ENCODE measurements around the gene PMS1. TPM values are rescaled to one million over a fixed set of nuclear protein-coding genes. Genes with fewer than 3 reads are reported as not detected.
"Not testable (repeated sequence)": the region's sequence is repeated elsewhere in the genome, so short reads cannot be mapped to it uniquely, and the experiment has no call there.

Gene PMS1
- total RNA-seq, 1 donor from 2014 or later = 47.3 TPM

DNA sequence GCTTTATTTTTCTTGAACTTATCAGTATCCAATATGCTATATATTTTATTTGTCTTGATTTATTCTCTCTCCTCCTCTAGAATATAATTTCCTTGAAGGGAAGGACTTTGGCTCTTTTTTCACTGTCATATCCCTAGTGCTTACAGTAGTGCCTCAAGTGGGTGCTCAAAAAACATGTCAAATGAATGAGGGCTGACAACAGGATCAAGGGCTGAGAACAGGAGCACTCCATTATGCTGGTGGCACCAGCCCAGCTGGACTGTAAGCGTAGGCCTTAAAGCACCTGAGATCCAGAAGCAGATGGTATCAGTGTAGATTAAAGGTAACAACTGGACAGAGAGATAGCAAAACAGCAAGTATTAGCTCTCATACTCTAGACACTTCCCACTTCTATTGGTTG, 46.3 kb downstream of the PMS1 start:
- no peaks in the 10 kb centered on the region for H3K9me3 Mint-ChIP-seq
- H3K4me3 Mint-ChIP-seq = no peak overlapping the region
- TF ChIP-seq, protein P1, sequence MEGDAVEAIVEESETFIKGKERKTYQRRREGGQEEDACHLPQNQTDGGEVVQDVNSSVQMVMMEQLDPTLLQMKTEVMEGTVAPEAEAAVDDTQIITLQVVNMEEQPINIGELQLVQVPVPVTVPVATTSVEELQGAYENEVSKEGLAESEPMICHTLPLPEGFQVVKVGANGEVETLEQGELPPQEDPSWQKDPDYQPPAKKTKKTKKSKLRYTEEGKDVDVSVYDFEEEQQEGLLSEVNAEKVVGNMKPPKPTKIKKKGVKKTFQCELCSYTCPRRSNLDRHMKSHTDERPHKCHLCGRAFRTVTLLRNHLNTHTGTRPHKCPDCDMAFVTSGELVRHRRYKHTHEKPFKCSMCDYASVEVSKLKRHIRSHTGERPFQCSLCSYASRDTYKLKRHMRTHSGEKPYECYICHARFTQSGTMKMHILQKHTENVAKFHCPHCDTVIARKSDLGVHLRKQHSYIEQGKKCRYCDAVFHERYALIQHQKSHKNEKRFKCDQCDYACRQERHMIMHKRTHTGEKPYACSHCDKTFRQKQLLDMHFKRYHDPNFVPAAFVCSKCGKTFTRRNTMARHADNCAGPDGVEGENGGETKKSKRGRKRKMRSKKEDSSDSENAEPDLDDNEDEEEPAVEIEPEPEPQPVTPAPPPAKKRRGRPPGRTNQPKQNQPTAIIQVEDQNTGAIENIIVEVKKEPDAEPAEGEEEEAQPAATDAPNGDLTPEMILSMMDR (conservative IDR thresholded peaks at IDR 0.05) = no peak
- no peak overlapping the region for H3K27ac Mint-ChIP-seq
- no peak for DNase-seq (ENCODE audit: extremely low spot score, unreplicated experiment)
- H3K27me3 Mint-ChIP-seq = no peaks in the 10 kb centered on the region
- H3K4me1 Mint-ChIP-seq (ENCODE audit: unreplicated experiment) = peaks cover 17% of the 10 kb centered on the region
- H3K36me3 Mint-ChIP-seq = peaks cover 24% of the 10 kb centered on the region

- H3K9me3 Mint-ChIP-seq = no peaks in the 10 kb centered on the region
- H3K27me3 Mint-ChIP-seq = no peaks in the 10 kb centered on the region
- no peak overlapping the region for H3K27ac Mint-ChIP-seq
- H3K36me3 Mint-ChIP-seq = peaks cover 20% of the 10 kb centered on the region
- TF ChIP-seq, protein P1 (conservative IDR thresholded peaks at IDR 0.05) = no peak
- no peak overlapping the region for H3K4me3 Mint-ChIP-seq
- peaks cover 25% of the 10 kb centered on the region for H3K4me1 Mint-ChIP-seq (ENCODE audit: unreplicated experiment)
- DNase-seq (ENCODE audit: extremely low spot score, unreplicated experiment) = no peak
Observed at GRCh38 chr2:189834059-189834458, 49.8 kb downstream of the PMS1 start.

DNA sequence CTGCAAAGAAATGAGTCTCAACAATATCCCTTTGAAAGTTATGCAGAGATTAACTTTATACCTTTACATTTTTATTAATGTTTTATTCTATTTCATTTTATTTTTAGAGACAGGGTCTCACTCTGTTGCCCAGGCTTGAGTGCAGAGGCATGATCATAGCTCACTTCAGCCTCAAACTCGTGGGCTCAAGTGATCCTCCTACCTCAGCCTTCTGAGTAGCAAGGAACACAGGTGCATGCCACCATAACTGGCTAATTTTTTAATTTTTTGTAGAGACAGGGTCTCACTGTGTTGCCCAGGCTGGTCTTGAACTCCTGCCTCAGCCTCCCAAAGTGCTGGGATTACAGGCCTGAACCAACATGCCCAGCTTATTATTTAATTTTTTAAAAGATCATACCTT, 50.4 kb downstream of the PMS1 start:
- peaks cover 19% of the 10 kb centered on the region for H3K4me1 Mint-ChIP-seq (ENCODE audit: unreplicated experiment)
- not testable (repeated sequence) for H3K4me3 Mint-ChIP-seq; H3K27ac Mint-ChIP-seq; DNase-seq (ENCODE audit: extremely low spot score, unreplicated experiment); H3K27me3 Mint-ChIP-seq; H3K9me3 Mint-ChIP-seq
- peaks cover 15% of the 10 kb centered on the region for H3K36me3 Mint-ChIP-seq

DNA sequence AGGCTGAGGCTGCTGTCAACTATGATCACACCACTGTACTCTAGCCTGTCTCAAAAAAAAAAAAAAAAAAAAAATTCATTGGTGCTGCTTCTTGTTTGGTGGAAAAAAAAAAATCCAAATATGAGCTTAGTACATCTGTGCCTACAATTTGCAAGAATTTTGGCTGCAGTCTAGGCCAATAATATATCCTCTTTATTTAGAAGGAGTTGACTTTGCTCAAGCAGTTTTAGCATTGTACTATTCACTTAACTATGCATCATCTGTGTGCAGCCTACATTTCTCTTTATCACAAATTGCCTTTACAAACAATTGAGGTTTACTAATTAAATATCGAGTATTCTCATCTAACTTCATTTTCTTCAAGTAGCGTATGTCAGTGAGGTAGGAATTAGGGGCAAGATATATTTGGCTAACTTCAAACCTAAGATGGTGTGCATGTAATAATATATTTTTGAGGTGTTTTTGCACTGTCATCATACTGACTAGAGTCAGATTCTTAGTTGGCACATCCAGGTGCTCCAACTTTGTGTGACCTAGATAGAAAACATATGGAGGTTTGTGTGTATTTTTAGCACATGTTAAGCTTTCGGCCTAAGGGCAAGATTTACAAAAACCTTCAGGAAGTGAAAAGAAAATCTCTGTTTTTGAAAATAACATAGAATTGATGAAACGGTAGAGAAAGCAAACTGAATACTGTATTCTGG, 51.8 kb downstream of the PMS1 start:
- Mint-ChIP-seq H3K4me3 (no peak overlapping the region), H3K9me3 (no peaks in the 10 kb centered on the region), H3K27ac (no peak overlapping the region), H3K27me3 (no peaks in the 10 kb centered on the region), H3K36me3 (peaks cover 9% of the 10 kb centered on the region), H3K4me1 (ENCODE audit: unreplicated experiment) (peaks cover 11% of the 10 kb centered on the region)
- DNase-seq (ENCODE audit: extremely low spot score, unreplicated experiment) = no peak
- TF ChIP-seq, protein P1 (conservative IDR thresholded peaks at IDR 0.05) = no peak

DNA sequence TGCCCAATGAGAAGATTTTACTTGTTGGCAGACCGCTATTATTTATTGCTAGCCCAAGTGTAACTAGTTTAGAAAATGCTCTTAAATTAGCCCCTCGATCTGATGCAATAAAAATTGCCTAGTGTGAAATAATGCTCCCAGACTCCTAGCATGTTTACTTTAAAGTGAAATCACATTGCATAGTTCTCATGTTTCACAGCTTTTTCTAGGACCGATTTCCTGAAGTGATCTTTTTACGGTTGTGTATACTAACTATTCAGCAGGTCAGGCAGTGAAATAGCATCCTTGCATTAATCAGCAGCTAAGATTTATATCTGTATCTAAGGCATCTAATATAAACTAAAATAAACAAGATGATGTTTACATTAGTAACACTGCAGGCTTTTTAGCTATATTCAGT, 52.4 kb downstream of the PMS1 start:
- Mint-ChIP-seq H3K27ac (no peak overlapping the region), H3K4me1 (ENCODE audit: unreplicated experiment) (peaks cover 11% of the 10 kb centered on the region), H3K9me3 (no peaks in the 10 kb centered on the region), H3K36me3 (peaks cover 7% of the 10 kb centered on the region), H3K27me3 (no peaks in the 10 kb centered on the region), H3K4me3 (no peak overlapping the region)
- DNase-seq (ENCODE audit: extremely low spot score, unreplicated experiment) = no peak
- TF ChIP-seq, protein P1 (conservative IDR thresholded peaks at IDR 0.05) = no peak

GRCh38 chr2:189837326-189837725, 53.1 kb downstream of the PMS1 start:
- no peak overlapping the region for H3K4me3 Mint-ChIP-seq
- TF ChIP-seq, protein P1 (conservative IDR thresholded peaks at IDR 0.05) = no peak
- no peaks in the 10 kb centered on the region for H3K9me3 Mint-ChIP-seq
- no peak for DNase-seq (ENCODE audit: extremely low spot score, unreplicated experiment)
- peaks cover 11% of the 10 kb centered on the region for H3K4me1 Mint-ChIP-seq (ENCODE audit: unreplicated experiment)
- peaks cover 3% of the 10 kb centered on the region for H3K36me3 Mint-ChIP-seq
- no peak overlapping the region for H3K27ac Mint-ChIP-seq
- no peaks in the 10 kb centered on the region for H3K27me3 Mint-ChIP-seq
